Stimulated activated CD4-positive, alpha-beta T cell treated with anti-CD3 and anti-CD28 coated beads, Interleukin-2, amount 100 ng/mL, for 24 hours (primary cell): ENCODE results near the gene RASGRP4.
"Not testable (repeated sequence)": the region's sequence is repeated elsewhere in the genome, so short reads cannot be mapped to it uniquely, and the experiment has no call there.

ENCODE experiments used
- DNase-seq, 2 donors: peaks; one replicate each; pipeline ENCODE4 v3.0.0-alpha.2; 2020

Gene RASGRP4

DNA sequence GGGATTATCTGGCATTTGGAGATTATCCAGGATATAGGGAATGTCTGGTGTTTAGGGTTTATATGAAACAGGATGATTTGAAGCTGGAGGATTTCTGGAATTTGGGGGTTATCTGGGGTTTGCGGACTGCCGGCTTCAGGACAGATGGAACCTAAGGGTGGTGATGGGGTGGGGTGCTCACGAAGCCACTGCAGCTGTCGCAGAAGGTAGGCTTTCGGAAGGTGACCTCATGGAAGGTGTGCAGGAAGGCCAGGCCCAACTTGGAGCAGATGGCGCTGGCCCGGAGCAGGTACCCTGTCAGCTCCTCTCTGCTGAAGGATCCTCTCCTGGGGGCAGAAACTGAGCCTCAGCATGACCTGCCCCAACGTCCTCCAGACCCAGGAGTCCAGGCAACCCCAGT, 13.5 kb downstream of the RASGRP4 start:
- no peak for DNase-seq

DNA sequence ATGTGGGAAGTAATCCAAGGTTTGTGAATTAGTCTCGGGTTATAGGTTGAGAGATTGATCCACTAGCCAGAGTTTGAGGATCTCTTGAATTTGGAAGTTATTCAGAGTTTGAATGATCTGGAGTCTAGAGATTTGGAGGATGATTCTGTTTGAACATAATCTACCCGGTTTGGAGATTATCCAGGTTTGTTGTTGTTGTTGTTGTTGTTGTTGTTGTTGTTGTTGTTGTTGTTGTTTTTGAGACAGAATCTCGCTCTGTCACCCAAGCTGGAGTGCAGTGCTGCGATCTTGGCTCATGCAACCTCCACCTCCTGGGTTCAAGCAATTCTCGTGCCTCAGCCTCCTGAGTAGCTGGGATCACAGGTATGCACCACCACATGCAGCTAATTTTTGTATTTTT, 14.1 kb downstream of the RASGRP4 start:
- DNase-seq: not testable (repeated sequence)

DNA sequence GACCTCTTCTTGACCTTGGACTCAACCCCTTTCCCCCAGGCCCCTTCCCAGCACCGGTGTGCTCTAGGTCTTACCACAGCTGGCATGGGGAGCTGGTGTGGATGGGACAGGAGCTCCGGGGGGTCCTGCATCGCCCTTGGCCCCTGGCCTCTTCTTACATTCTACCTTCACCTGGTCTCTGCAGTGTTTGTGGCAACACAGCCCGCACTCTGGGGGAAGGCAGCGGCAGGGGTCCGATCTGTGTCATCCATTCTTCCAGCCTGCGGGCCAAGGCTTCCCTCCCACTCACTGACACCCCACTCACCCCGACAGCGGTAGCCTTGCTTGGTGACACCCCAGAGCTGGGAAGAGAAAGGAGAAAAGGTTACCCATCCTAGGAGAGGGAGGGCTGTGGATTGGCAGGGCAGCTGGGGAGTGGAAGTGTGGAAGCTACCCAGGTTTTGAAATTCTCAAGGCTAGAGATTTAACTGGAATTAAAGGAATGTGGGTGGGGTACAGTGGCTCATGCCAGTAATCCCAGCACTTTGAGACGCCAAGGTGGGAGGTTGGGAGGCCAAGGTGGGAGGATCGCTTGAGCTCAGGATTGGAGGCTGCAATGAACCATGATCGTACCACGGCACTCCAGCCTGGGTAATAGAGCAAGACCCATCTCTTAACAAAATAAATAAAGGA, 14.8 kb downstream of the RASGRP4 start:
- no peak for DNase-seq

DNA sequence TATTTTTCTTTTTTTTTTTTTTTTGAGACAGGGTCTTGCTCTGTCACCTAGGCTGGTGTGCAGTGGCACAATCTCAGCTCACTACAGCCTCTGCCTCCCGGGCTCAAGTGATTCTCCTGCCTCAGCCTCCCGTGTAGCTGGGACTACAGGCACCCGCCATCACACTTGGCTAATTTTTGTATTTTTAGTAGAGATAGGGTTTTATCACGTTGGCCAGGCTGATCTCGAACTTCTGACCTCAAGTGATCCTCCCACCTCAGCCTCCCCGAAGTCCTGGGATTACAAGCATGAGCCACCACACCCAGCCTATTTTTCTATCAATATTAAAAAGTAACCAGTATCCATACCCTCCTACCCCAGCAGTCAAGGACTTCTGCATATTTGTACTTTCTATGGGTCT, 15.6 kb downstream of the RASGRP4 start:
- DNase-seq: not testable (repeated sequence)

DNA sequence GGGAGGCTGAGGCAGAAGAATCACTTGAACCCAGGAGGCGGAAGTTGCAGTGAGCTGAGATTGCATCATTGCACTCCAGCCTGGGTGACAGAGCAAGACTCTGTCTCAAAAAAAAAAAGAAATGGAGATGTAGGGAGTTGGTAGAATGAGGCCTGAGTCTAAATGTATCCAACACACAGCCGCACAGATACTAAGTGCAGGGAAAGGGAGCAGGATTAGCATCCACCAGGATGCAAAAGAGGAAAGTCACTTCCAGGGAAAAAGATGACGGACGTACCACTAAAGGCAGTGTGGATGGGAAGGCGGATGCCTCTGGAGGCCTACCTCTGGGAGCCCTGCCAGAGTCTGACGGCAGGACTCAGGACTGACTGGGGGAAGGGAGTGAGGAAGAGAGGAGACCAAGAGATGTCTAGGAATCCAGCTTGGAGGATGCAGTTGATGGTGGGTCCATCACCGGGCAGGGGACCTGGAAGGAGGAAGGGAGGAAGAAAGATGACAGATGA, 16.3 kb downstream of the RASGRP4 start:
- no peak for DNase-seq

DNA sequence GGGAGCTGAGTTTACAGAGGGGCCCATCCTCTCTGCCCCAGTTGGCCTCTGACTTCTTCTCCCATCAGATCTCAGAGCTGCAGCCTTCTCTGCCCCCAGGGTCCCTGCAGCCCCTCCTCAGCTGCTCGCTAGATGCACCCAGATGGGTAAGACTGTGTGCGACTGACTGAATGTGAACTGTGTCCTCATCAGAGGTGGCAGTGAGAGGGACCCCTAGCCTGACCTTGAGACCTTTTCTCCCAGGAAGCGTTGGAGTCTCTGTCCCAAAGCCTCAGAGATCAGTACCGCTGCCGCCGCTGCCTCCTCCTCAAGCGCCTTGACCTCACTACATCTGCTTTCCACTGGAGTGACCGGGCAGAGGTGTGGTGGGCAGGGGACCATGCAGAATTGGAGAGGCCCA, 20.7 kb downstream of the RASGRP4 start:
- DNase-seq: no peak

DNA sequence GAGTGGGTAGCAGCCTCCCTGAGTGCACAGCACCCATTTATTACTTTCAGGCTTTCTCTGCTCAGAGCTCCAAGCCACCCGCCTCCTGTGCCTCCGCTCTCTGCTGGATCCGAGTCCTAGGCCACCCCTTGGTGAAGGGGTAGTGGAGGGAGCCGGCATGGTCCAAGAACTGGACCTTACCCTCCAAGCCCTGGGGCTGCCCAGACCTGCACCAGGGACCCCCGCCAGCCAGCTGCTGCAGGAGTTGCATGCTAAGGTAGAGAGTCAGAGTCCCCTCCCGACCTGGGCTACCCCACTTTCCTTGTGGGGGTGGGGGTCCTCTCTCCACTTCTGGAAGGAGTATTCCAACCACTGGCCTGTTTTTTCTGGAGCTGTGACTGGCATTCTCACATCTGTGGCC, 21.2 kb downstream of the RASGRP4 start:
- DNase-seq: no peak

DNA sequence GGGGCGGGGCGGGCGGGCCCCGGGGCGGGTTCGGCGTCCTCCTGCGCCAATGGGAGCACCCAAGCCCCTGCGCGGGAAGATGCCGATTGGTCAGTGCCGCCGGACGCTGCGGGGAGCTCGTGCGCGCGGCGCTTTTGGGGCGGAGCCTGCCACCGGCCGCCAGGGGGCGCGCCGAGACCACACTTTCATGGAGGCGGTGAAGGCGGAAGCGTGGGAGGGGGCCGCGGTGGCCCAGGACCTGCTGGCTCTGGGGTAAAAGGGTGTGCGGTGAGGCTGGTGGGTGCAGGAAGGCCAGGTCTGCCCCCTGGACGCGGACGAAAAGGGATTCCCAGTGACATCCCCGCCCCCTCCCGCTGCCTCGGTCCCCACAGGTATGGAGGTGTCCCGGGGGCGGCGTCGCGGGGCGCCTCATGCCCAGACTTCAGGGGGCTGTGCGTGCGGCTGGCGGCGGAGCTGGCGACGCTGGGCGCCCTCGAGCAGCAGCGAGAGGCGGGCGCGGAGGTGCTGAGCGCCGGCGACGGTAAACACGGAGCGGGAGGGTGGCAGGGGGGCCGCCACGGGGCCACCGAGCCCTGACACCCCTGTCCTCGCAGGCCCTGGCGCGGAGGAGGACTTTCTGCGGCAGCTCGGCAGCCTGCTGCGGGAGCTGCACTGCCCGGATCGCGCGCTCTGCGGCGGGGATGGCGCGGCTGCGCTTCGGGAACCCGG, 22.9 kb downstream of the RASGRP4 start, which contains the start of gene FAM98C:
FAM98C (plus strand) TSS at position 127 of the 708 bp plus-strand sequence; CDS start at position 188, 61 bp downstream.
- peak; percentile 97 for DNase-seq

DNA sequence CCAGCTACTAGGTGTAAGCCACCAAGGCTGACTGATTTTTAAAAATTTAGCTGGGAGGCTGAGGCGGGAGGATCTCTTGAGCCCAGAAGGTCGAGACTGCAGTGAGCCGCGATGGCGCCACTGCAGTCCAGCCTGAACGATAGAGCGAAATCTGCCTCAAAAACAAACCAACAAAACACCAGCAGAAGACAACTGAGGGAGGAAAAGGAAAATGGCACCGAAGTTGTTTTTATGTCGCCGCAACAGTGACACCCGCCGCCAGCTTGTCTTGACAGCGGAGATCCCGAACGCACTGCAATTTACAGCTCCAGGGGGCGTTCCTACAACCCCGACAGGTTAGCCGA, 23.4 kb downstream of the RASGRP4 start:
- DNase-seq: no peak

DNA sequence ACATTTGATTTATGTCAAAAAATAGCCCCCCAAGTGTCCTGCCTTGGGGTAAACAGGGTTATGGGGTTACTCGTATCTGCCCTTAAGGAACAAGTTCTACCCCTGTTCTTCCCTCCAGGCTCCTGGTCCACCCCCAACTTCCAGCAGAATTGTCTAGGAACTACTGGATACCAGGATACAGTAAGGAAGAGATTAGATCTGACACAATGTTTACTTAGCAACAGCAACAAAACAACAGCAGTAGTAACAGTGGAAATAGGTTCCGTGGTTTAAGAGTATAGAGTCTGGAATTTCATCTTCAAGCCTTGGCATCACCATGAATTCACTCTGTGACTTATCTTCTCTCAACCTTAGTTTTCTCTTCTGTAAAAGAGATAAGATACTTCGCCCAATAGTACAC, 24.9 kb downstream of the RASGRP4 start:
- no peak for DNase-seq

DNA sequence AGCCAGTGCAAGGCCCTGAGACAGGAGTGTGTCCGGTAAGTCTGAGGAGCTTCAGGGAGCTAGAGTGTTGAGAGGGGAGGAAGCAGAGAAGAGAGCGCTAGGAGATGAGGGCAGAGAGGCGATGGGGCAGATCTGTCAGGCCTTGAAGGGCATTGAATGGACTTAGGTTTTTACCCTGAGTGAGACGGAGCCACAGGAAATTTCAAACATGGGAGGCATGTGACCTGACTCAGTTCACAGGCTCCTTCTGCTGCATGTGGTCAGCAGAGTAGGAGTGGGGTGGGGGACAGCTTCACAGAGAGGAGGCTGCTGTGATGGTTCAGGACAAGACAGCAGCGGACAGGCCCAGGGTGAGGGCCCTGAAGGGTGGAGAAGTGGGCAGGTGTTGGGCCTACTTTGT, 25.7 kb downstream of the RASGRP4 start:
- DNase-seq: no peak

DNA sequence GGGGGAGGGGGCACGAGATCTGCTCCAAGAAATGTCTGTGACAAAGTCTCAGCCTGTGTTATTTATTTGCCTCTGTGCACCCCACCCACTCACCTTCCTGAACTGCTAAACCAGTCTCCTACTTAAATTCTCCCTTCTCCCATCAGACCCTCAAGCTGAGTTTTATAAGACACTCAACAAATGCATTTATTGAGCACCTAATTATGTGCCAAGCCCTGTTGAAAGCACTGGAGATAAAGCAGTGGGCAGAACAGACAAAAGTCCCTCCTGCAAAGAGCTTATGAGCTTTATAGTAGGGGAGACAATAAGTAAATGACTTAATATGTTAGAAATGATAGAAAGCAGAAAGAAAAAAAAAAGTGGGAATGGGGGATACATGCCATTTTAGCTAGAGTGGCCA, 26.5 kb downstream of the RASGRP4 start:
- DNase-seq: no peak

DNA sequence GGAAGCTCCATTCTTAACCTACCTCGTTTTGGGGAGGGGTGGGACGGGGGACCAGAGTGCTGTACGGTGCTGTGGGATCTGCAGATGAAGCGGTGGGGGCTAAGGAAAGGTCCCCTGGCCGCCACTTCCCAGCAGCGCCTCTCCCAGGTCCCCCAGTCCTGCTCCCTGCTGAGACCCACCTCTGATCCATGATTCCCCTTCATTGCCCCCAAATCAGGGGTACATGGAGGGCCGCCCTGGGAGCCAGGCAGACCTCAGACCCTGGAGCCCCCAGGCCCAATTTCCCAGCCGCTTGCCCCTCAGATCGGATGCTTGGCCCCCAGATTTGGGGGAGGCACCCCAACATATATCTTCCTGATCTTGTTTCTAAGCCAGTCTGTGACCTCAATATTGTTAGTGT, 26.9 kb downstream of the RASGRP4 start:
- no peak for DNase-seq

DNA sequence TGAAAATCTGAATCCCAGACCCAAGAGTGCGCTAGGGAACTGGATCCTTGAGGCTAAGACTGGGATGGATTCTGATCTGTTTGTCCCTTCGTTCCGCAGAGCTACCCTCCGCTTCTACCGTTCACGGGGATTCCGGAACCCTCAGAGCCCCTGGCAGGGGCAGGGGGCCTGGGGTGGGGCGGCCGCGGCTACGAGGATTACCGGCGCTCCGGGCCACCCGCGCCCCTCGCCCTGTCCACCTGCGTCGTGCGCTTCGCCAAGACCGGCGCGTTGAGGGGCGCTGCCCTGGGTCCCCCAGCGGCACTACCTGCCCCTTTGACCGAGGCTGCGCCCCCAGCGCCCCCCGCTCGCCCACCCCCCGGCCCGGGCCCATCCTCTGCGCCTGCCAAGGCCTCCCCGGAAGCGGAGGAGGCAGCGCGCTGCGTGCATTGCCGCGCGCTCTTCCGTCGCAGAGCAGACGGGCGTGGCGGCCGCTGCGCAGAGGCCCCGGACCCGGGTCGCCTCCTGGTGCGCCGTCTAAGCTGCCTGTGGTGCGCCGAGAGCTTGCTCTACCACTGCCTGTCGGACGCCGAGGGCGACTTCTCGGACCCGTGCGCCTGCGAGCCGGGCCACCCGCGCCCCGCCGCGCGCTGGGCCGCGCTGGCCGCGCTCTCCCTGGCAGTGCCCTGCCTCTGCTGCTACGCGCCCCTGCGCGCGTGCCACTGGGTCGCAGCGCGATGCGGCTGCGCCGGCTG, 30.5 kb downstream of the RASGRP4 start:
- DNase-seq: peak; percentile 51 to 63

DNA sequence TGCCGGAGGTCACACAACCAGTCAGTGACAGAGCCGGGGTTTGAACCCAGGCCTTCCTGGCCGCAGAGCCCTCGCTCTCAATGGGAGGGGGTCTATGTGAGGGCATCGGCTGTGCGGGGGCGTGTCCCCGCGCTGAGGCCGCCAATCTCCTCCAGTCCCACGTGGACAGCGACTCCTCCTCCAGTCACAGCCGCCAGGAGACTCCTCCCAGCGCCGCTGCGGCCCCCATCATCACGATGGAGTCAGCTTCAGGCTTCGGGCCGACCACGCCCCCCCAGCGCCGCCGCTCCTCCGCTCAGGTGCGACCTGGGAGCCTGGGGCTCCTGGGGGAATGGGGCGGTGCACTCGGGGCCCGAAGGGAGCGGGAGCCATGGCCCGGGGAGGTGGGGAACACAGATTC, 31.5 kb downstream of the RASGRP4 start:
- peak; percentile 74 to 83 for DNase-seq

DNA sequence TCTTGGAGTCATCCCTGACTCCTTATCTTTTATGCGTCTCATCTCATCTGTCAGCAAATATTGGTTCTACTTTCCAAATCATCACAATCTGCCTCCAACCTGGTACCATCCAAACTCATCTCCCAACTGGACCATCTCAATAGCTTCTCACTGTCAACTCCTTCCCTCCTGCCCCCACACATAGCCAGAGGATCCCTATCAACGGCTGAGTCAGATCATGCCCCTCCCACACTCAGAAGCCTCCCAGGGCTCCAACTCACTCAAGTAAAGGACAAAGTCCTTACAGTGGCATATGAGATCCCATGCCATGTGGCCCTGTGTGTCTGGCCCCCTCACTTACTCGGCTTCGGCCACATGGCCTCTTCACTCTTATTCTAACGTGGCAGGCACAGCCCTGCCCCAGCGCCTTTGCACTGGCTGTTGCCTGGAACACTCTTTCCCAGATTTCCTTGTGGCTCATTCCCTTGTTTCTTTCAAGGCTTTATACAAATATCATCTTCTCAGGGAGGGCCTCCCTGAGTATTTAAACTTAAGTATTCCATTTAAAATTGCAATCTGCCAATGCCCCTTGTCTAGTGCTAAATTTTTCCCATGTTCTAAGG, 33.2 kb downstream of the RASGRP4 start:
- no peak for DNase-seq

DNA sequence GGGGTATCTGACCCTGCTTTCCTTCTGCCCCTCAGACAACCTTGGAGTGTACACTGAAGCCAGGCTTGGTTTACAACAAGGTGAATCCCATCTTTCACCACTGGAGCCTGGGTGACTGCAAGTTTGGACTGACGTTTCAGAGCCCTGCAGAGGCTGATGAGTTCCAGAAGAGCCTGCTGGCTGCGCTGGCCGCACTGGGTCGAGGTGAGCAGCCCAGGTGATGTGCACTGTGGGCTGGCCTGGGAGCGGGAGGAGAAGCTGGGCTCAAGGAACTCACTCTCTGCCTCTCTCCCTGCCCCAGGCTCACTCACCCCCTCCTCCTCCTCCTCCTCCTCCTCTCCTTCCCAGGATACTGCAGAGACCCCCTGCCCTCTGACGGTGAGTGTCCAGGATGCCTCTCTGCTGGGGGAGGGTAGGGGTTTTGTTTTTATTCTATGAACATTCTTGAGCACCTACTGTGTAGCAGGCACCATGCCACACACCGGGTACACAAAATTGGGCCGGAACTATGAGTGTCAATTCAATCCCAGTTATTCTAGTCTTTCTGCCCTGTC, 34.0 kb downstream of the RASGRP4 start:
- DNase-seq: no peak

DNA sequence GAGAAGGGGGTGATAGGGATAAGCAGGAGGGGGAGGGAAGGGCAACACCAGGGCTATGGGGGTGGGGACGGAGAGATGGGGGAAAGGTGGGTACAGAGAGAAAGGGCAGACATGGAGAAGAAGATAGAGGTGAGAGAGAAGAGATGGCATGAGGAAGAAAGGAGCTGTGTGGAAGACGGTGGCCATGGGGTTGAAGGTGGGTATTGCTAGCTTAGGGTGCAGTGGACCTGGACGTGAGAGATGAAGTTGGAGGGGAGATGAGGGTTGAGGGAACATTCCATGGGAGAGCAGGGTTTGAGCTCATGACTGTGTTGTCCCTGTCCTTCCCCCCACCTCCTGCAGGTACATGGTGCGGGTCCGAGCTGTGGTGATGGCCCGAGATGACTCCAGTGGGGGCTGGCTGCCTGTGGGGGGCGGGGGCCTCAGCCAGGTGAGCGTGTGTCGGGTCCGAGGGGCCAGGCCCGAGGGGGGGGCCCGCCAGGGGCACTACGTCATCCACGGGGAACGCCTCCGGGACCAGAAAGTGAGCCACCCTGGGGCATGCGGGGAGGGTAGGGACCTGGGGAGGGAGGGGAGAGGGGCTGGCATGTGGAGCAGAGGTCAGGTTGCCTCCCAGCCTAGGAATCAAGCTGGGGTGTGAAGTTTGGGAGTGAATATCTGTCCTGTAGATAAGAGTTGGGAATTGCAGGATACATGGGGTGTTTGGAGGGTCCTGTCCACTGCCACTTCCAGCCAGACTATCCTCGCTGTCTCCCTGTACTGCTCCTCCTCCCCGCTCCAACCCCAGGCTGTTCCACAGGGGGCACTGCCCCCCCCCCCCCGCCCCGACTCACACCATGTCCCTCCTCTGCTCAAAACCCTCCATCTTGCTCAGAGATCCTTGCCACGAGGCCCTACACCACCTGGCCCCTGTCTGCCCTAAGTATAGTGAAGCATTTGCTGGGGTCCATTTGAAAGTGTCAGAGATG, 35.8 kb downstream of the RASGRP4 start:
- DNase-seq: no peak

DNA sequence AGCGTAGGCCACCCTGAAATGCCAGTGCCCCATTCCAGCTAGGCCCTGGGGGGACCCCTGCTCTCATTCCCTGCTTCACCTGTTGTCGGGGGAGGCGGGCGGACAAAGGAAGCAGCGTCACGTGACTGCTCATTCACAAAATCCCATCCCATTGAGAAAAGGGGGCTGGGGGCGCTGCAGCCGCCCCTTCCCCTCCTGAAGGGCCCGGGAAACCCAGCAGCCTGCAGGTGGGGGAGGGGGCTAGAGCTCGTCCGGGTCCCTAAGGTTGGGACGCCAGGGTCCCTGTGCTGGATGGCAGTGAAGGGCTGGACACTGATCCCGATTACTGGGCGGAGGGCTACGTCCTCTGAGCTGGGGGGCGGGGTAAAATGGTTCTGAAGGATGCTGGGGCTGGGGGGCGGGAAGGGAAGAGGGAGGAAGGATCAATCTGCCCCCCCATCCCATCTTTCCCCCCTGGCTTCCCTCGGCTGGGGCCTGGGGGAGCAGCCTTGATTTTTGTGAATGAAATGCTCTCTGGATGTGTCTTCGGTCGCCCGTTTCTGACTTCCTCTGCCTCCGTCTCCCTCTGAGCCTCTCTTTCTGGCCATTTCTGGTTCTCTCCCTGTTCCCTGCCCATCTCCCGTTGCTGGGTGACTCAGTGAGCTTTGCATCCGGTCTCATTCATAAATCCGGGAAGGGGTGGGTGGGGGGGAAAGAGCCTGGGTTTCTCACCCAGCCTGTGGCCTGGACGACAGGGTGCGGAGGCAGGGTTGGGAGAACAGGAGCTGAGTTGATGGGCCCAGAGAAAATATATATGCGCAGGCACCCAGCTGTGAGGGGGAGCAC, 36.7 kb downstream of the RASGRP4 start:
- no peak for DNase-seq

DNA sequence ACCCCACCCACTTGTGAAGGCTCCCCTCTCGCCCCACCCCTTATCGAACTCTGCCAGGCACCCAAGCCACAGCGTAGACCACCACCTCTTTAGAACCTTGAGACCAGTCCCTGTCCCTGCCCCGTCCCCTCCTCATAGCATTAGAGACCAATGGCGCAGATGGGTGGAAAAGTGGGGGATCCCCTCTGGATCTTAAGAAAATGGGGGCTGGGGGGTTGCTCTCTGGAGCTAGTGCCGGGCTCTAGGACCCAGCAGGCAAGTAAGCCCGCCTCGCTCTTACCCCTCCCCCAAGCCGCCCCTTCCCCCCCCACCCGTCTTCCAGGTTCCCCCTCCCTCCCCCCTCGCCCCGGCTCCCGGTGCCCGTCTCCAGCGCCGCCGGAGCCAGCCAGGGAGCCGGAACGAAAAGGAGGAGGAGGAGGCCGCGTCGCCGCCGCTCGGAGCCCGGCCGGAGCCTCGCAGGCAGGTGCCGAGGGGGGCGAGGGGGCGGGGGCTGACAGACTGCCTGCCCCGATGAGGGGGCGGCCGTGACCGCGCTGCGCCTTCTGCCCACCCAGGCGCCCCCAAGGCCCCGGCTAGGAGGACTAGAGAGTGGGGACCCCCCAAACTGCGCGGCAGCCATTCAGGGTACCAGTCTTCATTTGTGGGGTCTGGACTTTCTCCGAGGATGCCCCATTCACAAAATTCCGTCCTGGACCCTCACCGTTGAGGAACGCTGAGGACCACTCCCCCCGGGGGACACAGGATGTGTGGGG, 37.5 kb downstream of the RASGRP4 start, which contains the start of gene SPRED3:
SPRED3 (plus strand) TSS at position 349 of the 752 bp plus-strand sequence. CDS start 1,606 bp downstream, outside the sequence.
- peak in 1 of 2 donors; percentile 17 for DNase-seq
